Breast epithelium (tissue), 3 donors: ENCODE measurements around the gene CACNB2.

Experiments
- POLR2A ChIP-seq: fragments of 450-650 bp; IDR thresholded peaks from one replicate; pipeline ENCODE4 v1.6.1; 2016; ENCODE audit warnings: antibody characterized with exemption, mild to moderate bottlenecking, moderate library complexity
- POLR2AphosphoS5 ChIP-seq, 3 donors: sonication (generic); formaldehyde crosslinking; IDR thresholded peaks; one replicate each; pipeline ENCODE4 v1.6.1; 2017; ENCODE audit warnings: antibody characterized with exemption in 3 of 3
- TF ChIP-seq, protein P1 (sequence below), 3 donors: fragments of 450-650 bp; IDR thresholded peaks; one replicate each; pipeline ENCODE4 v1.5.1; 2016 to 2017; ENCODE audit warnings: antibody characterized with exemption in 3 of 3, mild to moderate bottlenecking in 3 of 3, moderate library complexity in 3 of 3

DNA sequence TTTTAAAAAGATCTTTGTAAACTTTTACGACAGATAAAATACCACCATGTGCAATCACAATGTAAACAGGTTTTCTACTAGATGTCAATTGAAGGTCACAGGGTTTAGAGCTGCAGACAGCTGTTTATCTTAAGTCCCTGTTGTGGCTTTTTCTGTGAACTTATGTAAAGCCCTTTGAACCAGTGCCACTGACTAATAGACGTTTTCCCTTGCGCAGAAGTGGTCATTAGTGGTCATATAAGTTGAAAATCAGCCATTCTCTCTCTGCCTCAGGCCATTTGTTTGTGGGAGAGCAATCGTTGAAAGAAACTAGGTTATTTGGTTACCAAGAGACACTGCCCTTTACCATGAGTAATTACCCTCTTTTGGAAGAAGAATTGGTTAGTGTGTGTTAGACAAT is 23.9 kb downstream of the CACNB2 start:
- TF ChIP-seq, protein P1, sequence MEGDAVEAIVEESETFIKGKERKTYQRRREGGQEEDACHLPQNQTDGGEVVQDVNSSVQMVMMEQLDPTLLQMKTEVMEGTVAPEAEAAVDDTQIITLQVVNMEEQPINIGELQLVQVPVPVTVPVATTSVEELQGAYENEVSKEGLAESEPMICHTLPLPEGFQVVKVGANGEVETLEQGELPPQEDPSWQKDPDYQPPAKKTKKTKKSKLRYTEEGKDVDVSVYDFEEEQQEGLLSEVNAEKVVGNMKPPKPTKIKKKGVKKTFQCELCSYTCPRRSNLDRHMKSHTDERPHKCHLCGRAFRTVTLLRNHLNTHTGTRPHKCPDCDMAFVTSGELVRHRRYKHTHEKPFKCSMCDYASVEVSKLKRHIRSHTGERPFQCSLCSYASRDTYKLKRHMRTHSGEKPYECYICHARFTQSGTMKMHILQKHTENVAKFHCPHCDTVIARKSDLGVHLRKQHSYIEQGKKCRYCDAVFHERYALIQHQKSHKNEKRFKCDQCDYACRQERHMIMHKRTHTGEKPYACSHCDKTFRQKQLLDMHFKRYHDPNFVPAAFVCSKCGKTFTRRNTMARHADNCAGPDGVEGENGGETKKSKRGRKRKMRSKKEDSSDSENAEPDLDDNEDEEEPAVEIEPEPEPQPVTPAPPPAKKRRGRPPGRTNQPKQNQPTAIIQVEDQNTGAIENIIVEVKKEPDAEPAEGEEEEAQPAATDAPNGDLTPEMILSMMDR (IDR thresholded peaks at IDR 0.05), result no peak
- TF ChIP-seq POLR2A (no peak), POLR2AphosphoS5 (IDR thresholded peaks at IDR 0.05) (no peak)
